ENCODE measurements around the gene CCDC81.
"Not testable (repeated sequence)": the region's sequence is repeated elsewhere in the genome, so short reads cannot be mapped to it uniquely, and the experiment has no call there.

Gene CCDC81

DNA sequence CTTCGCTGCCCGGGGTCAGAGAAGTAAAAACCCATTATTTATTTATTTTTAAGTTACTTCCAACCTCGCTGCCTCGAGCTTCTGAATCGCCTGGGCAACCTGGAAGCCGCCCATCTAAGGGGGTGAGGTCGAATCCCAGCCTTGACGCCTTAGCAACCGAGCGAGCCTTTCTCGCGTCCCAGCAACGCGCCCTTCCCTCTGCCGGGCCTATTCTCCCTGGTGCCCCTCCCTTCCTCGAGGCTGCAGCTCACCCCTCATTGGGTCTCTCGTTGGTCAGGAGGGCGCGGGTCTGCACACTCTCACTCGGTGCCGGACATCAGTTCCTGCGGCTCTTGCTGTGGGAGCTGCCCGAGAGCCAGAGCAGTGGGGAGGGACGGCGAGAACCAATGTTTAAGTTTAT lies at the start of gene CCDC81:
Gene CCDC81, plus strand, starts transcription at position 302 of the 400 bp plus-strand sequence. CDS start 277 bp downstream, outside the sequence.
- ATAC-seq, result no peak

GRCh38 chr11:86335131-86335767 lies 39.4 kb upstream of the CCDC81 start:
- no peak for ATAC-seq

- no peak for ATAC-seq
Observed at GRCh38 chr11:86337227-86337626, 37.5 kb upstream of the CCDC81 start.

DNA sequence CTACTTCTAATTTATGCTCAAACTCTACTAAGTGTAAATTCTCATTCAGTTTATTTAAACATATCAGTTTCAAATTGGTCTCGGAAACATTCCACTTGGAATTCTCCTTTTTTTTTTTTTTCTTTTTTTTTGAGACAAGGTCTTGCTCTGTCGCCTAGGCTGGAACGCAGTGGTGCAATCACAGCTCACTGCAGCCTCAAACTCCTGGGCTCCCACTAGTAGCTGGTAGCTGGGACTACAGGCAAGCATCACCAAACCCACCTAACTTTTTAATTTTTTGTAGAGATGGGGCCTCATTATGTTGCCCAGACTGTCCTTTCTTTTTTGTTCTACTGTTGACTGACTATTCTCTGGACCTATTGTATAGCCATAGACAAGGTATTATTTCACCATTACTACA lies 33.3 kb upstream of the CCDC81 start:
- no peak for ATAC-seq

DNA sequence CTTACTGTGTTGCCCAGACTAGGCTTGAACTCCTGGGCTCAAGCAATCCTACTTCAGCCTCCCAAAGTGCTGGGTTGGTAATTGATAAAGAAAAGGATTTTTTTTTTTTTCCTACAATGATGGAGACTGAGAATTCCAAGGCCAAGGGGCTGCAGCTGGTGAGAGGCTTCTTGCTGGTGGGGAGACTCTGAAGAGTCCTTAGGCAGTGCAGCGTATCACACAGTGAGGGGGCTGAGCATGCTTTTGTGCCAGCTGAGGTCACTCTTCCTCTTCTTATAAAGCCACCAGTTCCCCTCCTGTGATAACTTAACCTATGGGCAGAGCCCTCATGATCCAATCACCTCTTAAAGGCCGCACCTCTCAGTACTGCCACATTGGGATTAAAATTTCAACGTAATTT lies 28.2 kb upstream of the CCDC81 start:
- ATAC-seq, result no peak

GRCh38 chr11:86355256-86355655 lies 19.4 kb upstream of the CCDC81 start:
- ATAC-seq, result no peak

DNA sequence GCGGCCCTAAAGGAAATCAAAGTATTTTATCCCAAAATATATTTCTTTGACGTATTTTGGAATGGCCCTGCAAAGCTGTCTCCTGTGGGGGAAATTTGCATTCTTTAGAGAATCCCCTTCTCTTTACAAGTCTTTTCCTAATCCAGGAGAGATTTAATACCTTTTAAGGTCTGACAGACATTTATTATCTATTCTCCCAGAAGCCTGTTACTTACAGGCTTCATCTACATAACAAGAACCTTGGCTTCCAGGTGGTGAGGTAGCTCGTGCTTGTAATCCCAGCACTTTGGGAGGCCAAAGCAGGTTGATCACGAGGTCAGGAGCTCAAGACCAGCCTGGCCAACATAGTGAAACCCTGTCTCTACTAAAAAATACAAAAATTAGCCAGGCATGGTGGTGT lies 17.3 kb upstream of the CCDC81 start:
- ATAC-seq, result not testable (repeated sequence)

- no peak for ATAC-seq
Observed at GRCh38 chr11:86358720-86359119, 16.0 kb upstream of the CCDC81 start.

DNA sequence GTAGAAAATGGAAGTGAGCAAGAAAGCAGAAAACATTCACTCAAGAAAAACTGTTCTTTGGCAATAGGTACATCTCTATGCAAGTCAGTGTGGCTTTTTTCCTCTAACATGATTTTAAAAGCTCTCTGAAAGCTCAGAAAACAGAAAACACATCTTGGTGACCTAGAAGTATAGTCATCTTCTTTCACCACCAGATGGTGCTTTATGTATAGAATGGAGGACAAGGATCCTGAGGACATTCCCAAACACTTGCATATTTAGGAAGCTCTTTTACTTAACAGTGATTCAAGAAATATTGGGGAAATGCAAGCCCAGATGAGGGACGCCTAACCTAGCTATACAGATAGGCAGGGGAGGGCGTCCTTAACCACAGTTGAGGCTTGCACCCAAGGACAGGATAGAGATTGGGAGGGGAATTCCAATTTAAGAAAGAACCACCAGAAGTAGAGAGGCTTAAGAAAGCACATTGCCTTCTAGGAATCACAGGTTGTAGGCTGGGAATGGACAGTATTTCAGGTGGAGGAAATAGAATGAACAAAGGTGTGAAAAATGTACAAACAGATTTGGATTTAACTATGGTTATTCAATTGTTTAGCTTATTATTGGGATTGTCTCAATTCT lies 13.8 kb upstream of the CCDC81 start:
- ATAC-seq, result no peak

- no peak for ATAC-seq
Observed at GRCh38 chr11:86363424-86363823, 11.3 kb upstream of the CCDC81 start.

- ATAC-seq, result no peak
Observed at GRCh38 chr11:86365546-86365945, 9.1 kb upstream of the CCDC81 start.

DNA sequence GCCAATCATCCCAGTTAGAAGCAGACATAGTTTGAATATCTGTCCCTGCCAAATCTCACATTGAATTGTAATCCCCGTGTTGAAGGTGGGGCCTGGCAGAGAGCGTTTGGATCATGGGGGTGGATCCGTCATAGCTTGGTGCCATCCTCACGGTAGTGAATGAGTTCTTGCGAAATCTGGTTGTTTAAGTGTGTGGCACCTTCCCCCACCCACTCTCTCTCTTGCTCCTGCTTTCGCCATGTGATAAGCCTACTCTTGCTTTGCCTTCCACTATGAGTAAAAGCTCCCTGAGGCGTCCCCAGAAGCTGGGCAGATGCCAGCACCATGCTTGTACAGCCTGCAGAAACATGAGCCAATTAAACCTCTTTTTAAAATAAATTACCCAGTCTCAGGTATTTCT lies 5.0 kb upstream of the CCDC81 start:
- no peak for ATAC-seq

DNA sequence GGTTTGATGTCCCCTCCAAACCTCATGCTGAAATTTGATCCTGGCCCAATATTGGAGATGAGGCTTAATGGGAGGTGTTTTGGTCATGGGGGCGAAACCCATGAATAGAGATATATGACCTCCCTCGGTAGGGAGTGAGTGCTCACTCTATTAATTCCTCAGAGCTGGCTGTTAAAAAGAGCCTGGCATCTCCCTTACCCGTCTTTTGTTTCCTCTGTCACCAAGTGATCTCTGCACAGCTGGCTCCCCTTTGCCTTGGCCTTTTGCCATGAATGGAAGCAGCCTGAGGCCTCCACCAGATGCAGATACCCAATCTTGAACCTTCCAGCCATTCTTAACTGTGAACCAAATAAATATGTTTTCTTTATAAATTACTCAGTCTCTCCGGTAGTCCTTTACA lies 4.5 kb upstream of the CCDC81 start:
- no peak for ATAC-seq

DNA sequence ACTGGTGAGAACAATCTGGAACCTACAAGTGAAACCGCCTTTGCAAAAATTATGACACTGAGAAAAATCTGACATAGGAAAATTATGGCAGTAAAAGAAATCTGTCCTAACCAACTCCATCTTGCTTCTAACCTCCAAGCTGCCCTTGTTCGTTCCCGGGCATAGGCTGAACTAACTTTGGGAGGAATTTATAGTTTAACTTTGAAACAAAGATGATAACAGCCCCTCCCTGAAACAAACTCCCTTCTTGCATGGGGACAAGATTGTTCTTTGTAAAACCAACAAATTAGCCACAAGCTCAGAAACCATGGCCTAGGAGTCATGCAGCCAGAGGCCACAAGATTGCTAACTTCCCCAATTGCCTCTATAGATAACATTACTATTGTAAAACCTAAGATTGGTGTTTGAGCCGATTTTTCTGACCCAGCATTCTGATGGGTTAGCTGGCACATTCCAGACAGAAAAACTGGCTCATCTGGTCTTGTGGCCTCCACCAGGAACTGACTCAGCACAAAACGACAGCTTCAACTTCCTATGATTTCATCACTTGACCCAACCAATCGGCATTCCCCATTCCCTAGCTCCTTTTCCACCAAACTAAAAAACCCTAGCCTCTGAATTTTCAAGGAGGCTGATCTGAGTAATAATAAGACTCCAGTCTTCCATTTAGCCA lies 3.6 kb upstream of the CCDC81 start:
- no peak for ATAC-seq

DNA sequence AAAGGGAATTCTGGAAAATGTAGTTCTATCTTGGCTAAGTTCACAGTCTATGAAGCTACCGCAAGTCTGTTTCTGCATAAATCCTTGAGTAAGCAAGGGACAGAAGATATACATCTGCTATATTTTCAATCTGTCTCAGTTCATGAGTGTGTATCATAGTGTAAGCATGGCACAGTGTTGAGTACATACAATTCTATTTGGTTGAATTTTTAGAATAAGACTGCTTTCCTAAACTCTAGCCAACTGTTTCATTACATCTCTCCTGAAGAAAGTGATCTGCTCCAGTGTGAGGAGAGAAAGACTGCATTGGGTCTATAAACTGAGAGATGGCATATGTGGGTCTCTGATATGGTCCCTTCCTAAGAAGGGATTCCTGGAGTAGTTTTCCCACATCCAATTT lies 2.6 kb upstream of the CCDC81 start:
- no peak for ATAC-seq

GRCh38 chr11:86372586-86372985 lies 2.1 kb upstream of the CCDC81 start:
- no peak for ATAC-seq

- no peak for ATAC-seq
Observed at GRCh38 chr11:86374069-86374468, 618 bp upstream of the CCDC81 start.

GRCh38 chr11:86377972-86378371 lies 3.3 kb downstream of the CCDC81 start:
- ATAC-seq, result no peak

GRCh38 chr11:86380295-86381059 lies 5.8 kb downstream of the CCDC81 start:
- ATAC-seq, result no peak

DNA sequence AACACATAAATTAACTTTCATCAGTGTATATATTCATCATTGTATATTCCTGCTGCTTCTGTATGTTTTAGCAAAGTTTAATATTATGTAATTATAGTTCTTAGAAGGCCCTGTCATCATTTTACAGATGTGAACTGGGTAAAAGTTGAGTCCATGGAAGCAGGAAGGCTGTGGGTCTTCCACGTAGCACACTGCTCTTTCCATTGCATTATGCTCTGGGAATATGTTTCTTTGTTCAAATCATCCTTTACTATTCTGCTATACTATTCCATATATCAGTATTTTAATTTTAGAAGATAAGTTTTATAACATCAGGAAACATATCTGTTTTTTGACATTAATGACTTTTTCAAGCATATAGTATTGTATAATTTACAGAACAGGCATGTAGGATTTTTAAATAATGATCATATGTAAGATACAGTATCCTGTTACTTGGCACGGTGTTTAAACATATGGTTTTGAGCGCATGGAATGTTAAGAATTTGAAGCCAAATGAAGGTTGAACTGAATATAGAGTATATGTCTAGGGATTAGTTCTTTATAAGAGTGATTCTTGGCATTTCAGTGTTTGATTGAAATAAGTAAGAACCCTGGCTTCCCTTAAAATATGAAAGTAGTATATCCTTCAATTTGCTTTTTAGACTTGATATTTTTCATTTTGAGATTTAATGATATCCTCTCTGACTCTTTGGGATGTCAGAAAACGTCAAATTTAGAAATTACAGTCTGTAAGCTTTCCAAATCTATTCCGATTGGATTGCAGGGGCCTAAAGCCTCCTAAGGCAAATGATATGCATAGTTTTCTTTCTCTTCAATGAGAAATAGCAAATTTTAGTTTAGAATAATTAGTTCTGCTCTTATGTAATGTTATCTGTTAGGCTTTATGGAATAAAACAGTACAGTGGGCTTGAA lies 8.6 kb downstream of the CCDC81 start:
- ATAC-seq, result no peak

GRCh38 chr11:86386283-86386682 lies 11.6 kb downstream of the CCDC81 start:
- no peak for ATAC-seq

GRCh38 chr11:86386746-86387145 lies 12.1 kb downstream of the CCDC81 start:
- ATAC-seq, result no peak

Data from activated CD4-positive, CD25-positive, alpha-beta regulatory T cell treated with anti-CD3 and anti-CD28 coated beads, Interleukin-2, amount 50 U/mL, for 24 hours (primary cell).